Right renal pelvis (tissue), 4 donors: ENCODE data around the gene KANK2. TPM values are rescaled to one million over a fixed set of nuclear protein-coding genes. Genes with fewer than 3 reads are reported as not detected.

Source experiments
- DNase-seq, 4 donors: peaks; one replicate each; pipeline ENCODE4 v3.0.0-alpha.2; 2013; ENCODE audit warnings: low read depth in 4 of 4, low spot score in 3 of 4, missing footprints in 1 of 4
- polyA plus RNA-seq, 4 donors: library from polyadenylated mRNA; unstranded; fragments of 120-200 nt; gene quantifications; one replicate each; pipeline ENCODE4 v1.2.1, GENCODE V29; 2013; ENCODE audit not compliant: insufficient read length in 4 of 4

Gene KANK2
- 100 to 1,000 TPM; 119 to 127 (median 123) TPM for polyA plus RNA-seq

- peak; percentile 64 to 75 (median 68) for DNase-seq
Observed at GRCh38 chr19:11197291-11198174, at the start of gene KANK2. TSS of gene KANK2 (minus strand) at chr19:11197545. CDS start at chr19:11194511, 3,034 bp downstream.

- no peak for DNase-seq
Observed at GRCh38 chr19:11246941-11247340, 49.6 kb upstream of the KANK2 start.

DNA sequence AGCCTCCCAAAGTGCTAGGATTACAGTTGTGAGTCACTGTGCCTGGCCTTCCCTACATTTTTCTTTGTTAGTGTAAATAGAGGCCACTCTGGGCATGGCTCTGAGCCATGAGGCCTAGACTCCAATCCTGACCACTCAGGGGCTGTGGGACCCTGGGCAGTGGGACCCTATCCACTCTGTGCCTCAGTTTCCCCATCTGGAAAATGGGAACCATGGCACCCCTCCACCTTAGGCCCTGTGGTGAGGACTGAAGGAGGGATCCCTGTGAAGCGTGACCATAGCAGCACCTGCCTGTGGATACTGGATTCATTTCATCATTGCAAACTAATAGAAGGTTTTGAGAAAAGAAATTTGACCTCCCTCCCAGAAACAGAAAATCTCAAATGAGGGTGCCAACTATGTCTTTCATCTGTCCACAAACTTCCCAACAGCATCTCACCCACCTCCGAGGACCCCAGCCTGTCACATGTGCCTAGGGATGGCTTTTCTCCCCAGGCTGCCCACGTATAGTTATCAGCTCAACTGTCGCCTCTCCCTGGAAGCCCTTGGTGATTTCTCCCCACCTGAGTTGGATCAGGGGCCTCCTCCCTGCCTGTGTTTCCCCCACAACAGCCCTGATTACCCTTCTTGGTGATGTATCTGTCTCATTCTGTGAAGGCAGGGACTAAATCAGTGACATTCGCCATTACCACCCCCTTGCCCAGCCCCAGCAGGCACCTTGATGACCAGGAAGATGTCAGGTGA lies 47.7 kb upstream of the KANK2 start:
- DNase-seq = no peak

DNA sequence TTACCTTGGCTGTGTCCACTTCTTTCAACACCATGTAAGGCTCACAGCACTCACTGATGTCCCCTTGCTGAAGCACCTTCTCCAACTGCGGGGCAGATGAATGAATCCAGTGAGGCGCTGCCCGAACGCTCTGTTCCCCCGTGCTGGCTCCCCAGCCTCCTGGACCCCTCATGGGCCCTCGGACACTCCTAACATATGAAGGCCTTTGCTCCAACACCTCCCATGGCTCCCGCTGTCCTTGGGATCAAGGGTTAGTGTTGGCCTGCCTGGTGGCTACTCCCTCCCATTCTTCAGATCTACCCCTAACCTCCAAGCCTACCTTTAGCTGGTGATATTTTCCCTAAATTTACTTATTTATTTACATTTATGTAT lies 46.4 kb upstream of the KANK2 start:
- DNase-seq = no peak

GRCh38 chr19:11242864-11243797 lies 45.8 kb upstream of the KANK2 start:
- DNase-seq = peak in 3 of 4 donors; percentile 61 to 73 (median 70)

DNA sequence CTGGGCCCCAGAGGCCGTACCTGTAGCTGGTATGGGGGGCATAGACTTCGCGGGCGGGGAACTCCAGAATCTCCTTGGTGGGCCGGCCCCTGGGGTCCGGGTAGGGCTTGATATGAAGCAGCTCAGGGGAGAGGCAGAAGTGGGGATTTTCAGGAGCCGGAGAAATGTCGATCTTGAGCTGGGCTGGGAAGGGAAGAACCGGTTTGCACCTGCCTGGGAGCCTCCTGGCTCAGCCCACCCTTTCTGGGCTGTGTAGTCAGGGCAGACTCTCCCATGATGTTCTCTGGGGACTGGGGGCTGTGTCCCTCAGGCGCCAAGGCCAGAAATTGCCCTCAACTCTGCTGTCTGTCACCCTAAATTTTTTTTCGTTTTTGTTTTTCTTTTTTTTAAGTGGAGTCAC lies 44.7 kb upstream of the KANK2 start:
- DNase-seq = no peak

DNA sequence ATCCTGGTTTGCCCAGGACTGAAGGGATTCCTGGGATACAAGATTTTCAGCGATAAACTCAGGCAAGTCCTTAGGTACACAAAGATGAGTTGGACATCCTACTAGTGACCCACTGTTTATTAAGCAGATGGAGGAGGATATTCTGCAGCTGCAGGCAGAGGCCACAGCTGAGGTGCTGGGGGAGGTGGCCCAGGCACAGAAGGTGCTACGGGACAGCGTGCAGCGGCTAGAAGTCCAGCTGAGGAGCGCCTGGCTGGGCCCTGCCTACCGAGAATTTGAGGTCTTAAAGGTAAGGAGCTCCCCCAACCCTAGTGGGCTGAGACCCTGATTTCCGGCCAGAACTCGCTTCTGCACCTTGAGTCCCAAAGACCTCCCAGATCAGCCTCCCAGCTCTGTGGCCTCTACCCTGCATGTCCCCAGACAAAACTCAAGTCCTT lies 42.7 kb upstream of the KANK2 start:
- no peak for DNase-seq

DNA sequence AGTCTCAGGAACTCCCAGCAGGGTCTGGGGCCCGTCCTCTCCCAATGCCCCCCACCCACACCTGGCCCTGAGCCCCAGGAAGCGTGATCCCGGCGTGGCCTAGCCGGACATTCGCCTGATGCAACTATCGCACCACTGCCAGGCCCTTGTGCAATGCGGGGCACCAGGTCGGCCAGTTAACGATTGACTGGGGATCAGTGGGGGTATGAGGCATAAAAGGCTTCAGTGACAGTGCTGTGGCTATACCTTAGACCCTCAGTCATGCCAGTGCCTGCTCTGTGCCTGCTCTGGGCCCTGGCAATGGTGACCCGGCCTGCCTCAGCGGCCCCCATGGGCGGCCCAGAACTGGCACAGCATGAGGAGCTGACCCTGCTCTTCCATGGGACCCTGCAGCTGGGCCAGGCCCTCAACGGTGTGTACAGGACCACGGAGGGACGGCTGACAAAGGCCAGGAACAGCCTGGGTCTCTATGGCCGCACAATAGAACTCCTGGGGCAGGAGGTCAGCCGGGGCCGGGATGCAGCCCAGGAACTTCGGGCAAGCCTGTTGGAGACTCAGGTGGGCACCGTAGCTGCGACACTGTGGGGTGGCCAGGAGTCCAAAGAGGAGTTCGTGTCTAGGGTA lies 42.1 kb upstream of the KANK2 start, which contains the start of gene ANGPTL8:
Gene ANGPTL8 (plus strand): TSS at position 243 of the 624 bp plus-strand sequence. CDS start 19 bp downstream, at position 262.
- no peak for DNase-seq

GRCh38 chr19:11238781-11239376 lies 41.5 kb upstream of the KANK2 start:
- DNase-seq = no peak

DNA sequence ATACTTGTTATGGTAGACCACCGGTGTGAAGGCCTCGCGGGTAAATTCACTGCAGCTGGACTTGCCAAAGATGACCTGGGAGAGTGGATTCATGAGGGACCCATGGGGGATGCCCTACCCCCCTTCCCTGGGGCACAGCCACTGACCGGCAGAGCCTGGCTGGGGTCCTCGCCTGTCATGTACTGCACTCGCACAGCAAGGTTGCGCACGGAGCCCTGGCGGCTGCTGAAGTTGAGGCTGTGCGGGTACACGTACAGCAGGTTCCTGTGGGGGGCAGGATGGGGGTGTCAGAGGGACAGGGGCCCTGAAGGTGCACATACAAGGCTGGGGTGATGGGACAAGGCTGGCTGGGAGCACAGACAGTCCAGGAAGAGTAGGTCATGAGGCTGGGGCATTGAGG lies 40.7 kb upstream of the KANK2 start:
- no peak for DNase-seq

DNA sequence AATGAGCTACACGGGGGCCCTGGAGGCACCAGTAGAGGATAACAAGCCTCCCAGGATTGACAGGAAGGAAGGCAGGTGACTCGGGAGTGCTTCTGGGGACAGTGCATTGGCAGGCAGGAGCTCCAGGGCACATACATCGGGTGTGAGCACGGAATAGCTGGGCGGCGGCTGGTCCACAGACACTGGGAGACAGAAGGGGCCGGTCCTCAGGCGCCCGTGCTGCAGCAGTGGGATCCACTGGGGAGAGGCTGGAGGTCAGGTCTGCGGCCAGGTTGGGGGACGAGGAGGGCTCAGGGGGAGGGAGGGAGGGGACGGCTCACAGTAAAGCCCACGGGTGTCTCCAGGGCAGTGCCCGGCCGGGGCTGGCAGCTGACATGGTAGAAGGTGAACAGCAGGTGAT lies 40.0 kb upstream of the KANK2 start:
- no peak for DNase-seq

- no peak for DNase-seq
Observed at GRCh38 chr19:11236324-11237301, 39.3 kb upstream of the KANK2 start.

GRCh38 chr19:11234486-11235075 lies 37.2 kb upstream of the KANK2 start:
- no peak for DNase-seq

DNA sequence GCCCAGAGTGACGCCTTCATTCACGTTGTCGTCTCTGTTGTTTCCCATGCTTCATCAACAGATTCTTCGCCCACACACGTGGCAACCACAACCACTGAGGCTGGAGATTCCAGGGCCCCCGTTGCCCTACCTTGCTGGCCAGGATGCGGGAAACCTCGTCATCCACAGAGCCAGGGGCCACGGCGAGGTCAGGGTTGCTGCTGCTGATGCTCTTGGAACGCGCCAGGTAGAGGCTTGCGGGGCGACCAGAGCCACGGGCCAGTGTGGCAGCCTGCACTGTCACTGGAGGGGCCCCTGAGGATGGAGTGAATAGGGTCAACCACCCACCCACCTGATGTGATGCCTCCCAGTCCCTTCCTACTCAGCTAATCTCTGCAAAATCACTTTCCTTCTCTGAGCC lies 35.7 kb upstream of the KANK2 start:
- no peak for DNase-seq

DNA sequence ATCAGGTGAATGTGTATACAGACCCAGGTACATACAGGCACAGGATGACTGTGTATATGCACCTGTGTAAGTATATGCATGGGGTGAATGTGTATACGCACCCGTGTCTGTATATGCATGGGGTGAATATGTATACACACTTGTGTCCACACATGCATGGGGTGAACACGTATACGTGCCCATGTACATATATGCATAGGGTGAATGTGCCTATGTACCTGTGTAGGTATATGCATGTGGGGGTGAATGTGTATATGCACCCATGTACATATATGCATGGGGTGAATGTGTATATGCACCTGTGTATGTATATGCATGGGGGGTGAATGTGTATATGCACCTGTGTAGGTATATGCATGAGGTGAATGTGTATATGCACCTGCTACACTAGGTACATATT lies 35.2 kb upstream of the KANK2 start:
- DNase-seq = no peak

GRCh38 chr19:11230621-11231386 lies 33.5 kb upstream of the KANK2 start:
- no peak for DNase-seq

DNA sequence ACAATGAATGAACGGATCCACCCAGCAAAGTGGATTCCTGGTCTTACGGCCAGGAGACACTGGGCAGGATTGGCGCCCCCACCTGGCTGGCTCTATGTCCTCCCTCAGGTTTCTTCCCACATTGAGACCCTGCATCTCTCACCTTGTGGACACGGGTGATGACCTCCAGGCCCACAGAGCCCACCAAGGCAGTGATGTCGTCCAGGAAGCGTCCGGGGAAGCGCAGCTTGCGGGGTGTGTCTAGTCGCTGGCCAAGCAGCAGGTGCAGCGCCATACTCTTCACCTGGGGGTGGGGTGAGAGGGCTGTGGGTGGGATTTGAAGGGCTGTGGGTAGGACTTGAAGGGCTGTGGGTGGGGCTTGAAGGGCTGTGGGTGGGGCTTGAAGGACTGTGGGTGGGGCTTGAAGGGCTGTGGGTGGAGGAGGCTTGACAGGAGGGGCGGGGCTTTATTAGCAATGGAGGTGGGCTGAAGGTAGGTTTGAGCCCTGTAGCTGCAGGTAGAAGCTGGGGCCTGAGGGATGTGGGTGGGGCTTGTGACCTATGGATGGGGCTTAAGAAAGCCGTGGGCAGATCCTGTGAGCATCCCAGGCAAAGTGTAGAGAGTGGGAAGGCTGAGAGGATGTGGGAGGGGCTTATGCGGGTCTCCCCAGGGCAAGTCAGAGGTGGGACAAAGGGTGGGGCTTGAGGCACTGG lies 30.0 kb upstream of the KANK2 start:
- DNase-seq = no peak
